GM10266 (cell line): ENCODE results near the gene MXI1.

Experiments used
- DNase-seq: peaks from one replicate; pipeline ENCODE4 v3.0.0; 2012; ENCODE audit errors: extremely low spot score
- CTCF ChIP-seq: IDR thresholded peaks from 2 replicates; pipeline ENCODE4 v1.5.1; 2012; ENCODE audit warnings: mild to moderate bottlenecking, low read depth; ENCODE audit not compliant: control insufficient read depth, insufficient read depth; ENCODE audit errors: missing control alignments

Gene MXI1

GRCh38 chr10:110317866-110318850, 110.8 kb downstream of the MXI1 start:
- no peak for TF ChIP-seq CTCF

GRCh38 chr10:110321869-110322620, 114.6 kb downstream of the MXI1 start:
- TF ChIP-seq CTCF = no peak
- DNase-seq = no peak

More at GRCh38 chr10:110317866-110318850, 110.8 kb downstream of the MXI1 start:
- DNase-seq = no peak

- no peak for DNase-seq
- no peak for TF ChIP-seq CTCF
Observed at GRCh38 chr10:110323503-110323902, 116.1 kb downstream of the MXI1 start.

GRCh38 chr10:110324201-110324804, 116.9 kb downstream of the MXI1 start:
- DNase-seq = peak; percentile 53
- TF ChIP-seq CTCF = no peak

- no peak for TF ChIP-seq CTCF
- DNase-seq = peak; percentile 61
Observed at GRCh38 chr10:110324805-110325280, 117.4 kb downstream of the MXI1 start.

GRCh38 chr10:110326351-110327032, 119.1 kb downstream of the MXI1 start:
- no peak for TF ChIP-seq CTCF

More at GRCh38 chr10:110326351-110327032, 119.1 kb downstream of the MXI1 start:
- peak; percentile 56 for DNase-seq
